ENCODE measurements around the gene KCNMA1.

The KCNMA1 gene

DNA sequence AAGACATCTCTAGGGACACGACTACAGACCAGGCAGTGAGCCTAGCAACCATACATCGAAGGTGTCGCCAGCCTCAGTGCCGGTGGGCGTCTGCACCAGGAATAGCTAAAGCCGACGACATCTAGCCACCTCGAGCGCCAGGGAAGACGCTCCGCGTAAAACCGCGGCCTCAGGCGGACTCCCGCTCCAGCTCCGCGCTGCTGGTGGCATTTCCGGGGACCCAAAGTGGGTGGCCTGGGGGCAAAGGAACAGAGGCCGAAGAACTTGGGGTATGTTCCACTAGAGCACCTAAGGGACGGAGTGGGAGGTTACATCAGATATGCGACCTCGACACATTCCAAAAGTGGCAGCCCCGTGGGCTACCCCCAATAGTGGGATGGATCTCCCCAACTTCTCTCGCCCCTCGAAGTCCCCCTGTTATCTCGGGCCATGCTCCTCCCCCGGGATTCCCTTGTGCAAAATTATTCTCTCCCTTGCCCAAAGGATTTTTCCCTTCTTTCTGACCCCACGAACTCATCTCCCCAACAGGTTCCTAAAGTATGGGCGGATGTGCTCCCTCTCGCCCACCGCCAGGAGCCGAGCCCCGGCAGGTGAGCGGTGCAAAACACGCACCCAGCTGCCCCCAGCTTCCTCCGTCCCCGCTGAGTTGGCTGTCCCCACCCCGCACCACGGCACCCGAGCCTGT lies 1.2 kb downstream of the KCNMA1 start:
- in situ Hi-C loops (cut with HindIII; ENCODE audit: low sequenced_read_pairs), result loop anchor here (5.0 kb wide), 1 partner anchor 154 kb away; no protein-coding TSS in a partner anchor

DNA sequence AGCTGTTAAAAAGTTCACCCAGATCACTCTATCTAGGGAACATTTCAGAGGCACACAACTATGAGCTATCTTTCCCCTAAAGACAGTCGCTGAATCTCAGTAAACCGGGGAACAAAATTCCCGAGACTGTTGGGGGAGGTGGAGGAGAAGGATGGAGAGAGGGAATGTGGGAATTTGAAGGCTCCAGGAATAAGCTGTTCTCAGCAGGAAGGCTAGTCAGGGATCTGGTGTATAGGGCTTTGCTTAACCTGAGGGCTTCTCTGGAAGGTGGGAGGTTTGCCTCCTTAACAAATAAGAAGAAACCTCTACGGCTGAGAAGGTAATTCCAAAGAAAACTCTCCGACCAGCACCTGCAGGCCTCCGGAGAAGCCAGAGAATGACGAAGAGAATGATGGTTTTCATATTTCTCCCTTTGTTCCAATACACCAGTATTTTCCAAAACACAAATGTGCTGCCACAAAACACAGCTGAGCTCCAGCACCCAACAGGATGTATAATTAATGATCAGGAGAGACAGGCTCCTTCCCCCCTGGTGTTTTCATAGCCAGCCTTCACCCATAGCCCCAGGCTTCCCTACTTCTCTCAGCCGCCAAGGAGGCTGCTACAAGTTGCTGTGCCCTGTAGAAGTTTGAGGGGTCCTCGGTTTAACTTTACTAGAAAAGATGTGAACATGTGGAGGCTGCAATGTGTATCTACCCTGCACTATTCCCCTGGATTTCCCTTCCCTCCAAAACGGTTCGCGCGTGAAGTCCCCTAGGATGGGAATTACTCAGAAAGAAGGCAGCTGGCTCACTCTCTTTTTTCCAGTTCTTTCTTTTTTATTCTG lies 2.0 kb downstream of the KCNMA1 start:
- in situ Hi-C loops (cut with HindIII; ENCODE audit: low sequenced_read_pairs), result loop anchor here (5.0 kb wide), 1 partner anchor 153 kb away; no protein-coding TSS in a partner anchor

DNA sequence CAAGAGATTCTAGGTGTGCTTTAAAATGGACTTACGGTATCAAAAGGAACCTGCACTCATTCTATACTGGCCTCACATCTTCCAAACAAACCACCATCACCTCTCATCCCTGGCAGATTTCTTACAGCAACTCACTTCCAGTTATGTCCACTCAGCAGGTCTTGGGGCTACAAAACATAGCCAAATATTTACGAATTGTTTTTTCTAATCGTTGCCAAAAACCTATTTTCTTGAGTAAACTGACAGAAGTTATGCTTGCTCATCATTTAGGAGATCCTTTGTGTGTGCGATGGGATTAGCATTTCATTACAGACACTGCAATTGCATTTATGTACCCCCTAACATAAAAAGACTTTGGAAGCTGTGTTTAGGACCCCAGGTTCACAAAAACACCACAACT lies 2.7 kb downstream of the KCNMA1 start:
- in situ Hi-C loops (cut with HindIII; ENCODE audit: low sequenced_read_pairs), result loop anchor here (5.0 kb wide), 2 partner anchors 153 to 228 kb away; no protein-coding TSS in a partner anchor

DNA sequence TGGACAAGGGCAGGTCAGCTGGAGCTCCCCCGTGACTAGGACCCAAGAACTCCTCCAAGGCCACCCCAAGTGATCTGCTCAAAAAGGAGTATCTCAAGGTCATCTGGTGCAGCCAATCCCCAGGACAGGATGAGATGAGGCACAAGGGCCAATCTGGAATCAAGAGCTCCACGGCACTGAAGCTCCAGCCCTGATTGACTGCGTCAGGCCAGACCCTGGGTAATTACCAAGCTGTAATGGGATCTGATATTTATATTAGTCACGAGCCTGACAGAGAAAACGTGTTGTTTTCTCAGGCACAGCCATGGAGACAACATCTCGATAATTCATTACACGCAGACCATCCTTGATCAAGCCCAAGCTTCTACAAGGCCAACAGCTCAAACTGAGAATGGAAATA lies 4.2 kb downstream of the KCNMA1 start:
- in situ Hi-C loops (cut with HindIII; ENCODE audit: low sequenced_read_pairs), result loop anchor here (5.0 kb wide), 1 partner anchor 226 kb away; no protein-coding TSS in a partner anchor

DNA sequence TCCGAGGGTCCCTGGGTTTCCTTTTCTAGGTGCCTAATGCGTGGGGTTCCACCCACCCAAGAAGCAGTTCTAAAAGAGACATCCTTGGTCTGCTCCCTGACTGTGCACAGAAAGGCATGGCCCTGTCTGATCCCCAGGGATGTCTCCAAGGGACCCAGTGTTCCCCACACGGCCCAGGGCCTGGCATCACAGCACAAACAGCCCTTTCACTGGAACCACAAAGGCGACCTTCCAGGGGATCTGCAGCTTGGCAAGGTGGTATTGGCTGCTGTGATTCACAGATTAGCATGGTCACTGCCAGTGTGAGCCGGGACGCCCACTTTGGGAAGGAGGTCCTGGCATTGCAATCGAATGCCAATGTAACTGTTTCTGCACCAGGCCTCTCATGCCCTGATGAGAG lies 6.4 kb downstream of the KCNMA1 start:
- in situ Hi-C loops (cut with HindIII; ENCODE audit: low sequenced_read_pairs), result loop anchor here (5.0 kb wide), 1 partner anchor 224 kb away; no protein-coding TSS in a partner anchor

DNA sequence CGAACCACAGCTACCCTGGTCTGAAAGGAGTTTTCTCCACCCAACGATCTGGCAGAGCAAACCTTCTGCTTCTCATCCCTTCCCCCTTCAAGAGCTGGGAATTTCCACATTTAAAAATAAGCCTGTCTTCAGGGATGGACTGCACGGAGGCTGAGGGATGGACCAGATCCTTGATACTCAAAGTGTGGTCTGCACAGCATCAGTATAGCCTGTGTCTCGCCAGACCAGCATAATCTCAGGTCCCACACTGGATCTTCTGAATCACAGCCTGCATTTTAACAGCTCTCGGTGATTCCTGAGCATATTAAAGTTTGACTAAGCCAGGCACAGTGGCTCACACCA lies 7.1 kb downstream of the KCNMA1 start:
- in situ Hi-C loops (cut with HindIII; ENCODE audit: low sequenced_read_pairs), result loop anchor here (5.0 kb wide), 1 partner anchor 223 kb away; no protein-coding TSS in a partner anchor

DNA sequence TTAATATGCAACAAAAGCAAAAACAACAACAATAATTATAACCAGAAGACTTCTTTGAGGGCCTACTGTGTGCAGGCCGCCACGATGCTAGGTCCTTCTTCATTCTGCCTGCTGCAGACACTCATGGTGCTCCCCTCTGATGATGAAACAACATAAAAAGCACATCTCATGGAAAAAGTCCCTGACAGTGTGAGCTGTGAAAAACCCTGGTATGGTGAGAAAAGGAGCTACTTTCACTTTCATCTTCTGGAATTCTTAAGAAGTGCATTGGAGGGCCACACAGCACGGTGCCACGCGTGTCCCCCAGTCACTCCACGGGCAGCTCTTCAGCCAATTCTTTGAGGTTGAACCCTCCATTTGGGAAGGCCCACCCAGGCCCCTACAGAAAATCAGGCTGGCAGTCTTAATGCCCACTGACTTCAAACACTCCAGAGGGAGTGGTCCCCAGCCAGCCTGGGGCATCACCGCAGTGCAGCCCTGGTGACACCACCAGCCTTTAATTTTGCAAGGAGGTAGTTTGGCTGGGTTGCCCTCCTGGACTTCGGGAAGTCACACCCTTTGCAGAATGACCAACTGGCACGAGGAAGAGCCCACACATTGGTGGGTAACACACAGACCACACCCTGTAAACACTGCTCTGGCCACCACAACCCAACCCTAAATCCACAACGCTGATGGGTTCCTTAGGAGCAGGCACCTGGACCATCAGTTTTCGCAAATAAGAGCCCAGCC lies 7.7 kb downstream of the KCNMA1 start:
- in situ Hi-C loops (cut with HindIII; ENCODE audit: low sequenced_read_pairs), result loop anchor here (5.0 kb wide), 1 partner anchor 223 kb away; no protein-coding TSS in a partner anchor

DNA sequence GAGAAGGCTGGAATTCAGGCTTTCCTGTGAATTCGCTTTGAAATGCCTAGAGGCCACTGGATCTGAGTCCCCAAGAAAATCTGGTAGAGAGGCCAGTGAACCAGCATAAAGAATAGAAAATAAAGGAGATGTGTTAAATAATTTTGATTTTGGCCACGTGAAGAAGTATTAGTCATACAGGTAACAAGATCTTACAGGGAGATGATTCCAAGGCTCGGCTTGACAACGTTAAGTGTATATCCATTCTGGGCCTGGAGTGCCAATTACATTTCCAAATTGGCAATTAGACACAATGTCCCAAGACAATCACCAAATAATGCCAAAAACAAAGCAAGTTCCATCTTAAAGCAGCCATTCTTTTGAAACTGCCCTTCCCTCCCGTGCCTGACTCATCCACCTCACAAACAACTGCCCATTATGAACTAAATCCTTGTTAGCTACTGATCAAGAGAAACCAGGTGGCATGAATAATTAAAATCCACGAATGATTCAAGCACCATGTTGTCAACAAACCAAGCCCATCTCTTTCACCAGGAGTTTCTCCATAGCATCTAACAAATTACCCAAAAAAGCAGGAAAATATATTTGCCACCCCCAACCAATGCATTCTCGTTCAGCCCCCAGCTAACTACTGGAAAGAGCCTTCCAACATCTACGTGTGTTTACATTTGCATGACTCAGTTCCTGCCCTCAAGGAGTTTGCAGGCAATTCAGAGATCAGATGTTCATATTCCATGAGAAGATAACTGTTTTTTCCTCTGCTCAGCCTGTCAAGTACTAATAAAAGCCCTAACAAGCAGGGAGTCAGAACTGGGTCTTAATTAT lies 8.5 kb downstream of the KCNMA1 start:
- in situ Hi-C loops (cut with HindIII; ENCODE audit: low sequenced_read_pairs), result no loop called here

DNA sequence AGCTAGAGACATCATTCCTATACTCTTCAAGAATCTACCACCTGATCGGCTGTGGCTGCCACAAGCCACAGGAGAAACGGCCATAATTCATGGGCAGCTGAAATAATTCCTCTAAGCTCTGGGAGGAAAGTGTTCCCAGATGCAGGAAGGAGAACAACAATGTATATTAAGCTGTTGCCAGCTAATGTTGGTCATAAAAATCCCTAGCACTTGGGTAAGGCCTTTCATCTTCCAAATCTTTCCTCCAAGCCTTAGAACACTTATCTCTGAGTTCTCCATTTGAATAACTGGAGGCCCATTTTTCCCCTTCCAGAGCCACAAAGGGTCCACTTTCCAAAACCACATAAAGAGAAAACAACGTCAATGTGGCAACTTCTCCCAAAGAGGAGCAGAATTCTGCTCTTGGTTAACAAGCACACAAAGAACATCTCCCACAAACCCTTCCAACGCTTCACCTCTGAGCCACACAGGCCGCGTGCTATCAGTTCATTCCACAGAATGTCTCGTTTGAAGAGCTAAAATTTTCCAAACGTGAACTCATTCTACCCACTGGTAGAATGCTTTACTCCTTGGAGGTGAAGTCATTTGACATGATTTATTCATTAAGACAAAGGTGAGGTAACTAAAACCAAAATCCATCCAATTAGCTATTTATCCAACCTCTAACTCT lies 11.2 kb downstream of the KCNMA1 start:
- in situ Hi-C loops (cut with HindIII; ENCODE audit: low sequenced_read_pairs), result no loop called here

DNA sequence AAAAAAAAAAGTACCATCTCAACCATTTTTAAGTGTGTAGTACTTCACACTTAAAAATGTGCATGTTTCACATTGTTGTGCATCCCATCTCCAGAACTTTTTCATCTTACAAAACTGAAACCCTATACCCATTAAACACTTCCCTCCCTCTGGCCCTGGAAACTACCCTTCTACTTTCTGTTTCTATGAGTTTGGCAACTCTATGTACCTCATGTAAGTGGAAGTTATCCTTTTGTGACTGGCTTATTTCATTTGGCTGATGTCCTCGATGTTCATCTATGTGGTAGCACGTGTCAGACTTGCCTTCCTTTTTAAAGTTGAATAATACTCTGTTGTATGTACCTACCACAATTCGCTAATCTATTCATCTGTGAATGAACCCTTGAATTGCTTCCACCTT lies 12.2 kb downstream of the KCNMA1 start:
- in situ Hi-C loops (cut with HindIII; ENCODE audit: low sequenced_read_pairs), result no loop called here

DNA sequence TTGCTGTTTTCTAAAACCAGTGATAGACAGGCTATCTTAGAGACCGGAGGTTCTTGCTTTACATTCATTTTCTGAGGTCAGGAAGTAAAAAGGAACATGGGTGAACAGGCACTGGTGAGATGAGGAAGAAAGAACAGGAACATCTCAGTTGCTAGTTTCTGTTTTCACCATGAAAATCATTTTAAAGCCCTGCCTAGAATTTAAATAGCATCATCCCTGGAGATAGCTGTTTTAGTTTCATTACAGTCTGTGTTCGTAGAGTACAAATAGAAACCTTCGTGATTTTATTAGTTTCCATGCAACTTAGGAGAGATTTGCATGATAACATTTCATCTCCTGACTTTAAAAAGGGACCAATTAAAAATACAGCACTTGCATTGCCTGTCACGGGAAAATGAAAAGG lies 14.7 kb downstream of the KCNMA1 start:
- in situ Hi-C loops (cut with HindIII; ENCODE audit: low sequenced_read_pairs), result no loop called here

DNA sequence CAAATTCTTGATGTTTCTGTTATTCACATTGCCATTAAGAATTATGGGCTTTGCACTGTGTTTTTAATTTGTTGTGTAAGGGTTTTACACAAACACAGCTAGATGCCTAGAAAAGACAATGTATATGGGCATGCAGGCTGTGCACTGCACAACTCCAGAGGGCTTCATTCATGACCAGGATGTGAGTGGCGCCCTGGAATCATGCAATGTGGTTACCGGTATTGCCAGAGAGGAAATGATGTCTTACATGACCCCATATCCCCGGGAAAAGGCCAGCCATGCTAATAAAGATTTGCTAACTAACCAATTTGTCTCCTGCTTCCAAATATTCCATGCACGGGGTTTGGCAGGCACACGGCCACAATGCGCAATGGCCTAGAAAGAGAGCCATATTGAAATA lies 16.9 kb downstream of the KCNMA1 start:
- in situ Hi-C loops (cut with HindIII; ENCODE audit: low sequenced_read_pairs), result no loop called here

DNA sequence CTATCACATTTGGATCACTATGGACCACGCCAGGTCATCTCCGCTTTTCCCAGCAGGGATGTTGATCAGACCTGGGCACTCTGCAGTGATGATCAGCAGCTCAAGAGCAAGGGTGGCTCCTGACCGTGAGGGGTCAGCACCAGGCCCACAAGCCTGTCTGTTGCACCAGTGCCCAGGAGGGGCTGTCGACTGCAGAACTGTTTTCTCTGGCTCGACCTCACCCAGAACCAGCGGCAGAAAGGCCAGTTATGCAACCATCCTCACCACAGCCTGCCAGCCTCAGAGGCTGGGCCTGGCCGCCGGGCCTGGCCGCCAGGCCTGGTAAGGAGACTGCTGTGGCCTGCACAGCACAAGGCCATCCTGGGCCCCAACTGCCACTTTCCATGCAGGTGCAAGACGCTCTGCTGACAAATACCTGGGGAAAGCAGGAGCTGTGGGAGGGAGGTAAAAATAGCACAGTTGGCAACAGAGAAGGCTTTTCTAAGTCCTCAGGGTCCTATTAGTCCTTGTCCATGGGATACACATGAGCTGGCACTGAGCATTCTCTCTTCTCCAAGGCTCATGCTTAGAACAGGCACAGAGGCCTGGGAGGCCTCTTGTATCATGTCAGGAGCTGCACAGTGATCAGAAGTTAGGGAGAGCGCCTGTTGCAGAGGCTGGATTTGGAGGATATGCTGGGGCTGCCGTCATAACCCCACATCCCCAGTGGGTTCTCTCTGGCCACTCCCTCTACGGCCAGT lies 17.5 kb downstream of the KCNMA1 start:
- in situ Hi-C loops (cut with HindIII; ENCODE audit: low sequenced_read_pairs), result no loop called here

DNA sequence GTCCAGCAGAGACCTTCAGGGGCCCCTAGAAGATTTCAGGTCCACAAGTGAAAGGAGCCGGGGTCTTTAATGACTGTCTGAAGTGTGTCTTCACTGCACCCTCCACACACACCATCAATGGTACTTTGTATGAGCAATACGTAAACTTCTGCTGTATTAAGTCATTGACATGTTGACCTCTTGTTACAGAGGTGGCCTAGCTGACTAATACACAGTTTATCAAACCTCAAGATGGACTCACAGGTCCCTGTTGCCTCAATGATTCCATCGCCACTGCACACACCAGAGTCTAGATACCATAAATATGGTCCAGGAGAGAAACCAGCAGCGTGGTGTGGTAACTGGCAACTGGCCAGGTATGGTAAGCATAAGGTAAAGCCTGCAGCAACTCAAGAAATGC lies 19.5 kb downstream of the KCNMA1 start:
- in situ Hi-C loops (cut with HindIII; ENCODE audit: low sequenced_read_pairs), result no loop called here

DNA sequence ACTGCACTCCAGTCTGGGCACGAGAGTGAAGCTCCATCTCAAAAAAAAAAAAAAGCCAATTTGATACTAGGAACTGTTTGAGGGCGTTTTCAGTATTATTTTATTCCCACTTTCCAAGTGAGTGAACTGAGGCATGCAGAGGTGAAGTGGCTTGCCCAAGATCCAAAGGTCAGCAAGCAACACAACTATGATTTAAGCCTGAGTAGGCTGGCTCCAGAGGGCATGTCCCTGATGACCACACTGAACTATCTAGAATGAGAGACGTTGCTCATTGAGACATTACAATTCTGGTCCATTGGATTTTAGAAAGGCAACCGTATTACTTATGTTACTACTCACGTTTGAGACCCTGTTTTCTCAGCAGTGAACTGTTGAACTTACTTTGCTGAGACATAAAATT lies 20.8 kb downstream of the KCNMA1 start:
- in situ Hi-C loops (cut with HindIII; ENCODE audit: low sequenced_read_pairs), result no loop called here

DNA sequence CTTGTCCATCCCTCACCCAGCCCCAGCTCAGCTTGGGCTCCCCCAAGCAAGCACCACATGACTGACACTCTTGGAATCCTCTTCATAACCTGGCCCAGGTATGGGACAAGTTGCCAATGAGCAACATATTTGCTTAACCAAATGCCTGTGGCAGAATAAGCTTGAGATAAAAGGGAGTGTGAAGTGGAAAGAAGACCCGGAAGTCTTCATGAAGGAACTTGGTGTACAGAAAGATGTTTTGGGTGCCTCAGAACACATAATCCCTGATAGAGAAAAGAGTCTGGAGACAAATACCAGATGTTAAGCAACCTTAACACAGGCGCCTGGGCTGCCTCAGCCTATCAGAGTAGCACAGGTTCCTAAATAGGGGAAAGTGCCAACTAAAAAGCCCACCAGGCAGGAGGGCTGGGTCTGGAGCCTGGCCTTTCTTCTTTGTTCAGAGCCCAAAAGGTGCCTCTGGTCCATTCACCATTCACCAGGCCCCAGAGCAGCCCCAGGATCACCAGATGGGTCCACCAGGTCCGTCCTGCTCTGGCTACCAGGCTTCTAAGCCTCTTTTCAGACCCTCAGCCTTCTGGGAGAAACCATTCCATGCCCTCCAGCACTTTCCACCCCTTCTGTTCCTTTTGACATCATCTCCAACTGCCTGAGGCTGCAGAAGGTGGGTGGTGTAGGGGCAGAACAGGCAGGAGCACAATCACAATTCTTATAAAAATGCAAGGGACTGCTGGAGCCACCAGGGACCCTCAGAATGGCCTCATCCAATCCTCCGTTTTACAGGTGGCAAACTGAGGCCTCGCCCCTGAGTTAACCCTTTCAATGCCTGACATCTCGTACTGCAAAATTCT lies 22.6 kb downstream of the KCNMA1 start:
- in situ Hi-C loops (cut with HindIII; ENCODE audit: low sequenced_read_pairs), result no loop called here

DNA sequence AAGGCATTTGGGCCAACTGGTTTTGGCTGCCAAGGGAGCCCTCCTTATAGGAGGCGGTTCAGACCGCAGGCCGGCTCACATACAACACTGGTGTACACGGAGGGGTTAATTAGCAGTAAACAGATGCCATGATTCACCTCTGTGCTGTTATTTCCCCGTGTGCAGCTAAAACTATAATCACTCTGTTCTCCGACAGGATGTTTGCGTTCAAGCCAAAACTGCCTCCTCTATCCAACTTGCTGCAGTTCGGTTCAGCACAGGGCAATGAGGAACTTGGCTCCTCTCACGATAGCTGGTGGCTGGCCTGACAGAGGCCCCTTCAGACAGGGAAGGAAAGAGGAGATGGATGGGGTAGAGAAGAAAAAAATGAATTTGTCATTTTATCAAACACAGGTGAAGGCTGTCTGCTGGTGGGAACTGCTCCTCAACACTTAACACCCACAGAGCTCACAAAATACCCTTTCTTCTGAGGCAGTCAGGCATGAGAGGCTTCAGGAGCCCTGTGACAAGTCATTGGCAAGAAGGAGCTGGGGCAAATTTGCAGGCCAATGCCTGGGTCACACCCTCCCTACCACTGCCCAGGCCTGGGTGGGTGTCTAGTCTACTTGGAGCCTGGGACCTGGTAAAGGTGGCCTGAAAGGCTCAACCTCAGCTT lies 24.0 kb downstream of the KCNMA1 start:
- in situ Hi-C loops (cut with HindIII; ENCODE audit: low sequenced_read_pairs), result no loop called here

DNA sequence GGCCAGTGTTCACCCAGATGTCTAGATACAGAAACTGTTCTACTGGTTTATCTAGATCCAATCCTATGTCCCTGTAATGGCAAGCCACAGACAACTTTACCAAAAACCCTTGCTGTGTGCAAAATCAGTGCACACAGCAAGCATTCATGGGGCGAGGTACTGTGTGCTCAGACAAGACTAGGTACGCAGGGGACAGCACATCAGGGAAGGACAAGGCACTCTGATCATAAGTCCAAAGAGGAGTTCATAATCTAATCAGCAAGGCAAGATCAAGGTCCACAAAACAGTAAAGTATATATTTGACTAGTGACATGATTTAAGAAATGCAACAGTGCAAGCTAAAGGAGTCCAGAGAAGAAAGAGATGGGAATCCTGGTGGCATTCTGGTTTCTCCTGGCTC lies 25.9 kb downstream of the KCNMA1 start:
- in situ Hi-C loops (cut with HindIII; ENCODE audit: low sequenced_read_pairs), result no loop called here
